Vagina (tissue), 2 donors: ENCODE data around the gene MAD1L1. TPM values are rescaled to one million over a fixed set of nuclear protein-coding genes. Genes with fewer than 3 reads are reported as not detected.

Experiments used
- DNase-seq, 2 donors: peaks; one replicate each; pipeline ENCODE4 v3.0.0-alpha.2; 2017; ENCODE audit errors: extremely low spot score in 2 of 2
- H3K27ac ChIP-seq: fragments of 200-600 bp; sonication (generic); one replicate; pipeline ENCODE4 v1.5.1; 2019
- H3K27me3 ChIP-seq: fragments of 200-600 bp; sonication (generic); one replicate; pipeline ENCODE4 v1.5.1; 2019
- H3K36me3 ChIP-seq, 2 donors: fragments of 200-600 bp; sonication (generic); one replicate each; pipeline ENCODE4 v1.5.1; 2017 to 2019
- H3K4me1 ChIP-seq: fragments of 200-600 bp; sonication (generic); one replicate; pipeline ENCODE4 v1.5.1; 2019
- H3K4me3 ChIP-seq, 2 donors: fragments of 200-600 bp; sonication (generic); 1 replicate in 1 of 2; 2 replicates in 1 of 2; pipeline ENCODE4 v1.5.1; 2016 to 2019
- H3K9me3 ChIP-seq: fragments of 200-600 bp; sonication (generic); one replicate; pipeline ENCODE4 v1.5.1; 2019
- CTCF ChIP-seq, 3 experiments: fragments of 450-650 bp in 2 of 3; fragments of 200-600 bp in 1 of 3; sonication (generic) in 1 of 3; IDR thresholded peaks; one replicate each; pipeline ENCODE4 v1.5.1; 2017 to 2019; ENCODE audit warnings: antibody characterized with exemption in 3 of 3, mild to moderate bottlenecking in 2 of 3, moderate library complexity in 2 of 3
- POLR2A ChIP-seq, 2 donors: fragments of 450-650 bp; IDR thresholded peaks; one replicate each; pipeline ENCODE4 v1.6.1; 2017; ENCODE audit warnings: antibody characterized with exemption in 2 of 2, mild to moderate bottlenecking in 2 of 2, moderate library complexity in 2 of 2
- POLR2AphosphoS5 ChIP-seq, 2 donors: sonication (generic); formaldehyde crosslinking; IDR thresholded peaks; one replicate each; pipeline ENCODE4 v1.9.0; 2017; ENCODE audit warnings: antibody characterized with exemption in 2 of 2, mild to moderate bottlenecking in 2 of 2, low read depth in 1 of 2; ENCODE audit not compliant: insufficient read depth in 1 of 2
- intact Hi-C: fragments of 100-400 bp; cut with DNase I; formaldehyde crosslinking; loops from one replicate; pipeline ENCODE4 v1.15.1; 2023
- total RNA-seq: library from RNA; depleted of rRNA; stranded (reverse); fragments of >200 nt; gene quantifications from one replicate; pipeline ENCODE4 v1.2.3, GENCODE V29; 2016

Gene MAD1L1
- total RNA-seq = 62.4 TPM

GRCh38 chr7:2232766-2233520 is at the start of gene MAD1L1:
Gene MAD1L1 (minus strand): TSS chr7:2232945. CDS start chr7:2230133, 2,812 bp downstream.
- no peak for DNase-seq
- TF ChIP-seq POLR2A (IDR thresholded peaks at IDR 0.05) = no peak
- no peak for TF ChIP-seq CTCF (IDR thresholded peaks at IDR 0.05)
- peak; percentile 63 to 80 for TF ChIP-seq POLR2AphosphoS5 (IDR thresholded peaks at IDR 0.05; ENCODE audit: insufficient read depth in 1 of 2, low read depth in 1 of 2)
- Histone ChIP-seq H3K27me3 (no peaks in the 10 kb centered on the region), H3K36me3 (peaks cover 0 to 14% of the 10 kb centered on the region in 2 donors), H3K4me1 (peaks cover 32% of the 10 kb centered on the region), H3K27ac (peak within 1 kb of the TSS; percentile 83), H3K4me3 (peak within 1 kb of the TSS; percentile 83 to 98), H3K9me3 (no peaks in the 10 kb centered on the region)
- intact Hi-C loops = no loop called here

- no peak for DNase-seq
- intact Hi-C loops = no loop called here
- H3K27me3 ChIP-seq = no peaks in the 10 kb centered on the region
- peak overlapping the region; percentile 77 for H3K27ac ChIP-seq
- peaks cover 22% of the 10 kb centered on the region for H3K4me1 ChIP-seq
- H3K4me3 ChIP-seq = no peak overlapping the region
- no peaks in the 10 kb centered on the region for H3K36me3 ChIP-seq
- H3K9me3 ChIP-seq = no peaks in the 10 kb centered on the region
- TF ChIP-seq POLR2A (IDR thresholded peaks at IDR 0.05) (no peak), POLR2AphosphoS5 (IDR thresholded peaks at IDR 0.05; ENCODE audit: insufficient read depth in 1 of 2, low read depth in 1 of 2) (no peak), CTCF (IDR thresholded peaks at IDR 0.05) (no peak)
Observed at GRCh38 chr7:2282185-2282751, 49.5 kb upstream of the MAD1L1 start.

GRCh38 chr7:2281541-2281940 is 48.8 kb upstream of the MAD1L1 start:
- TF ChIP-seq CTCF (IDR thresholded peaks at IDR 0.05) = no peak
- intact Hi-C loops = no loop called here
- peak overlapping the region; percentile 77 for H3K27ac ChIP-seq
- no peak for DNase-seq
- H3K9me3 ChIP-seq = no peaks in the 10 kb centered on the region
- H3K4me3 ChIP-seq = no peak overlapping the region
- no peaks in the 10 kb centered on the region for H3K36me3 ChIP-seq
- H3K4me1 ChIP-seq = peaks cover 22% of the 10 kb centered on the region
- no peaks in the 10 kb centered on the region for H3K27me3 ChIP-seq

- Histone ChIP-seq H3K36me3 (no peaks in the 10 kb centered on the region), H3K9me3 (no peaks in the 10 kb centered on the region), H3K27ac (no peak overlapping the region), H3K27me3 (no peaks in the 10 kb centered on the region), H3K4me3 (no peak overlapping the region), H3K4me1 (peaks cover 22% of the 10 kb centered on the region)
- no peak for DNase-seq
- intact Hi-C loops = no loop called here
- TF ChIP-seq POLR2A (IDR thresholded peaks at IDR 0.05) (no peak), POLR2AphosphoS5 (IDR thresholded peaks at IDR 0.05; ENCODE audit: insufficient read depth in 1 of 2, low read depth in 1 of 2) (no peak), CTCF (IDR thresholded peaks at IDR 0.05) (no peak)
Observed at GRCh38 chr7:2280424-2280823, 47.7 kb upstream of the MAD1L1 start.

- DNase-seq = no peak
- H3K9me3 ChIP-seq = no peaks in the 10 kb centered on the region
- H3K4me3 ChIP-seq = no peak overlapping the region
- peak overlapping the region; percentile 24 for H3K27ac ChIP-seq
- intact Hi-C loops = no loop called here
- TF ChIP-seq POLR2A (IDR thresholded peaks at IDR 0.05) (no peak), POLR2AphosphoS5 (IDR thresholded peaks at IDR 0.05; ENCODE audit: insufficient read depth in 1 of 2, low read depth in 1 of 2) (no peak), CTCF (IDR thresholded peaks at IDR 0.05) (no peak)
- no peaks in the 10 kb centered on the region for H3K27me3 ChIP-seq
- no peaks in the 10 kb centered on the region for H3K36me3 ChIP-seq
- H3K4me1 ChIP-seq = peaks cover 22% of the 10 kb centered on the region
Observed at GRCh38 chr7:2279896-2280295, 47.2 kb upstream of the MAD1L1 start.
